Activated effector memory CD4-positive, alpha-beta T cell treated with Interleukin-2 at 50 U/mL for 16 hours (primary cell): ENCODE measurements around the gene MYO3B.
"Not testable (repeated sequence)": the region's sequence is repeated elsewhere in the genome, so short reads cannot be mapped to it uniquely, and the experiment has no call there.

ENCODE experiments used
- DNase-seq: peaks from one replicate; pipeline ENCODE4 v3.0.0-alpha.2; 2020

MYO3B gene

GRCh38 chr2:170579511-170579910, 401.6 kb downstream of the MYO3B start:
- DNase-seq = no peak

GRCh38 chr2:170582313-170582712, 404.4 kb downstream of the MYO3B start:
- no peak for DNase-seq

DNA sequence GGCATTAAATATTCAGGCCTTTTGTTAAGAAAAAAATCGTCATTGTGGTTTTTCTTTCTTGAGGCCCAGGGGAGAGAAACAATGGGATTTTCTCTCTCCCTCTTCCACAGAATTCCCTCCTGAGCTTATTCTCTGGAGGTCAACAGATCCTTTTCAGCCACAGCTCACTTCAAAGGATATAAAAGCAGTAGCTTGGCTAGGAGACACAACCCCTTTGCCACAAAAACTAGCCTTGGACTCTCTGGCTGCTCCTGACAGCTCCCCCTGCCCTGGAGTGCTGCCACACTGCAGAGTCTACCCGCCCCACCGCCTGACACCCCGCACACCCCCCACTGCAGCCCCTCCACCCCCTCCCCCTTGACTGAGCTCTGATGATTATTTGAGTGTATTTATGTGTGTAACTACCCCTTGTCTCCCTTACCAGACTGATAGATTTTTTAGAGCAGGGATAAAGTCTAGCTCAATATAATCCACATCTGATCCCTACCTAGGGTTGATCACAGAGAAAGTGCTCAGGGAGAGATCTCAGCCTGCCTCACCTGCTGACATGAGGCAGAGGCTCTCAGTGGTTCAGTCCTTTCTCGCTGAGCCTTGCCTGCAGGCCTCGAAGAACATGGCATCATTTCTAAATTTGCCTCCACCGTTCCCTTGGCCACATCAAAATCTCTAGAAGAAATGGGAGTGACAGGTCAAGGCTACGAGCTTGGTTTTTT, 405.0 kb downstream of the MYO3B start:
- DNase-seq = no peak

DNA sequence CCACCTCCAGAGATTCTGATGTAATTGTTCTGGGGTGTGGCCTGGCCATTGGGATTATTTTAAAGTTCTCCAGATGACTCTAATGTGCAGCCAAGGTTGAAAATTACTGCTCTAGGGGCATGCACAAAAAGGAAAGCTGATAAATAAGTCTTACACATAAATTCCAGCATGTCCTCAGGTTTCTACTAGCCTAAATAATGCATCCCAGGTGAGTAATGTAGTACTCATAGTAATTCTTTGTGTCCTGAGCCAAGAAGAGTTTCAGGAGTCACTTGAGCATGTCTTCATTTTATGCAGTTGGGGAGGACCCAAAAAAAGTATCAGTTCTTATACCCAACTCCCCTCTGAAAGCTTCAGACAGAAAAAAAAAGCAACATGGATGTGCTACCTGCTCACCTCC, 407.1 kb downstream of the MYO3B start:
- DNase-seq = no peak

DNA sequence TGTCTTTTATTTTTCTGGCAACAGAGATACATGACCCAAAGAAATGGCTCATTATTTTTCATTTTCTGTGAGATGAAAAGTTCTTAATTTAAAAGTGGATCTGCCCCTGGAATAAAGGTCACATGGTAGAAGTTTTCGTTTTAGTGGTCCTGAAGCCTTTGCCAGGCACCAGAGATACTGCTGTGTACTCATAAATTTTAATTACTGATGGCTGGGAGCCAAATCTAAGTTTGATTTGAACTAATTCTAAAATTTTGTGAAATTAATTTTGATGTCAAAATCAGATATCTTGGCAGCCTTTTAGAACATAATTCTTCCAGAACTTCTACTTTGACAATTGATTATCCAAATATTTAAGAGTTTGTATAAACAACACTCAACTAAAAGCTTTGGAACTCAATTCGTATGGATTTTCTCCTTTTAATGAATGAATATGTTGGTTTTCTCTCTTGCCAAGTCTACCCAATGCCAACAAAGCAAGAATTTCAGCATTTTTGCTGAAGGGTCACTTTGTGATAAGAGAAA, 408.7 kb downstream of the MYO3B start:
- DNase-seq = no peak

- no peak for DNase-seq
Observed at GRCh38 chr2:170587117-170587516, 409.2 kb downstream of the MYO3B start.

- no peak for DNase-seq
Observed at GRCh38 chr2:170587922-170588321, 410.0 kb downstream of the MYO3B start.

DNA sequence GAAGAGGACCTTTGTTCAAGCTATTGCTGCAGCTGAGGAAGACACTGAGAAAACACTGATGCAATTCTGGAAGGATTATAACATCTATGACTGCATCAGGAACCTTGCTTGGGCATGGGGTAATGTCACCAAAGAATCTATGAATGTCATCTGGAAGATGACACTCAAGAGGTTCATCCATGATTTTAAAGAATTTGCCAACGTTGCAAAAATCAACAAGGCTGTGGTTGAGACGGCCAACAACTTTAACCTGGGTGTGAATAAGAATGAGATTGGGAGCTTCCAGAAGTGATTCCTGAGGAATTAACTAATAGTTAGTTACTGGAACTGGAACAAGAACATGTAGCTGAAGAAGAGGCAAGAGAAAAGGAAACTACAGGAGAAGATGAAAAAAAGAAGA, 410.8 kb downstream of the MYO3B start:
- DNase-seq = no peak

GRCh38 chr2:170596576-170596975, 418.6 kb downstream of the MYO3B start:
- no peak for DNase-seq

DNA sequence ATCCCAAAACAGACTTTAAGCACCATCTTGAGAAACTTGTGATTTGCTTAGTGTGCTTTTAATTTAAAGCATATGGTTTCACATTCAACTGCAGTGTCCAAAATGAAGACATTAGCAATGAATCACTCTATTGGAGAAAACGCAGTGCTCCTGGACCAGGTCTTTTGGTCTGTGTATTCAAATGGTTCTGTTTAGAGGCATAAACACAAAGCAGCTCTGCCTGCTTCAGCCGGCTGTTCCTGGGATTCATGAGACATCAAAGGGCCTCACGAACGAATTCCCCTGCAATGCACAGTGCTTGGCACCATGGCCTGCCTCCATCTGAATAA, 420.1 kb downstream of the MYO3B start:
- no peak for DNase-seq

DNA sequence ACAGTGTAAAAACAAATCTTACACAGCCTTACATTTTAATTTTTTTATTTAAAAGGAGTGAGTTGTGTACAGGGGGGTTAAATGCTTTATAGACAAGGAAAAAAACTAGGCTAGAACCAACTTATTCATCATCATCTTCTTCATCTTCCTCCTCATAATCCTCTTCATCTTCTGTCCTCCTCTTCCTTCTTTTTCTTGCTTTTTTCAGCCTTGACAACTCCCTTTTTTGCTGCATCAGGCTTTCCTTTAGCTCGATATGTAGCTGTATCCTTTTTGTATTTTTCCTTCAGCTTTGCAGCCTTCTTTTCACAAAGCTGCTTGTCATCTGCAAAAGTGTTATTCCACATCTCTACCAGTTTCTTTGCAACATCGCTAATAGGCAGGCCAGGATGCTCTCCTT, 423.5 kb downstream of the MYO3B start:
- DNase-seq = no peak

DNA sequence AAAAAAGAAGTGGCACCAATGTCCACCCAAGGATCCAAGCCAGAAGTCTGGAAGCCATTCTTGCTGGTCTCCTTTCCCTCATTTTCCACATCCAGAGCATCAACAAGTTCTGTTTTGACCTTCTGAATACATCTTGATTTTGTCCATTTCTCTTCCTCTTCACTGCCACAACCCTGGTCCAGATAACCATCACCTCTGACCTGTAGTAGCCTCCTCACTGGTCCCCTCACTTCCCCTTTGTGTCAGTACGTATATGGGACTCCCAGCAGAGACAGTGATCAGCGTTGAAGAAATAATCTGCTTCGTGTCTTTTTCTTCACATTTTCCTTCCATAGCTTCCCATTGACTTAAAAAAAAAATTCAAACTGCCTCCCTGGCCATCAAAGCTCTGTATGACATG, 427.9 kb downstream of the MYO3B start:
- no peak for DNase-seq

- DNase-seq = no peak
Observed at GRCh38 chr2:170607171-170607570, 429.2 kb downstream of the MYO3B start.

DNA sequence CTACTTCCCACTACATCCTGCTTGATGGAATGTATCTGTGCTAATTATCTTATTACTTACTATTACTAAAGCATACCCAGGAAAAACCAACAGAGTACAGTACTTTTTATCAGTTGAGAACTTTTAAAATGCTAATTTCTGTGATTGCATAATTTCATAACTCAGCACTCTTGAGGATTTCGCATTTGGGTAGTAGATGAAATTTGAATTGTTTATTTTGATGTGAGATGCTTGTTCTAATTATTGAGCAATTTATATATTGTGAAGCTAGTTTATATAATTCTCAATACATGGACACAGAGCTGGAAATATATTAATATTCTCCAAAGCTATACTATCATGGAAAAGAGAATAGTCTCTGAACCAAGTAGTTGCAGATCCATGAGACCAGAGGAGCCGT, 432.7 kb downstream of the MYO3B start:
- DNase-seq = no peak

DNA sequence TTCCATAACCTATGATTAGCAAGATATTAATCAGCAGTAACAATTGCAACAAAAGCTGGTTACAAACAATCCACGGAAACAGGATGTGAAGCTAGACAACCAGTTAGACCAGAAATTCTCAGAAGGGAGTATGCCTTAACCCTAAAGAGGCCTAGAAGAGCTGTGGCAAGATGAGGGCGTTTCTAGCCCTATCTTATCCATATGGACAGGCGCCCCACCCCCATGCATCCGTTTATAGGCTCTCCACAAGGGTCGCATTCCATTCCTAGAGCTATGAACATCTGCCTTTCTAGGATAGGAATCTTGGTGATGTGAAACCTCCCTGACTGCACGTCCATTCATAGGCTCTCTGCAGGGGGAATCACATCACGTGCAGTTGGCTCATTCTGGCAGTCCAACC, 441.0 kb downstream of the MYO3B start:
- not testable (repeated sequence) for DNase-seq

DNA sequence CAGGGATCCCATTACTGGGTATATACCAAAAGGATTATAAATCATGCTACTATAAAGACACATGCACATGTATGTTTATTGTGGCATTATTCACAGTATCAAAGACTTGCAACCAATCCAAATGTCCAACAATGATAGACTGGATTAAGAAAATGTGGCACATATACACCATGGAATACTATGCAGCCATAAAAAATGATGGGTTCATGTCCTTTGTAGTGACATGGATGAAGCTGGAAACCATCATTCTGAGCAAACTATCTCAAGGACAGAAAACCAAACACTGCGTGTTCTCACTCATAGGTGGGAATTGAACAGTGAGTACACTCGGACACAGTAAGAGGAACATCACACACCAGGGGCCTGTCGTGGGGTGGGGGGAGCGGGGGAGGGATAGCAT, 457.1 kb downstream of the MYO3B start:
- DNase-seq = not testable (repeated sequence)

GRCh38 chr2:170639635-170640034, 461.7 kb downstream of the MYO3B start:
- no peak for DNase-seq

- DNase-seq = no peak
Observed at GRCh38 chr2:170641961-170642360, 464.0 kb downstream of the MYO3B start.

DNA sequence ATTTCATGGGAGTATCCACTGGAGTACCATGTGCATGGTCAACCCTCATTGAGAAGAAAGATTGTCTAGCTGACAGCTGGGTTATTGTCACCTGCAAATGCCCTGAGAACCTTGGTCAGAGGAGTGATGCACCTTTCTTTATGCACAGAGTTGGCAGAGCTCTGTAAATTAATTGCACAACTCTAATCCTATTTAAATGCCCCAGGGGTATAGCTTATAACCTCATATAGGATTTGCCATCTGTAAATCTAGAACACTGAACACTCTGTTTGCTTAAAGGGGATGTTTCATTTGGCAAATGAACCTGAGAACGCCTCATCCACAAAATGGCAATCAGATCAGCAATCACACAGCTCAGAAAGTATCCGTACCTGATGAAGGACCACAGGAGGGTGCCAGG, 465.4 kb downstream of the MYO3B start:
- DNase-seq = no peak

DNA sequence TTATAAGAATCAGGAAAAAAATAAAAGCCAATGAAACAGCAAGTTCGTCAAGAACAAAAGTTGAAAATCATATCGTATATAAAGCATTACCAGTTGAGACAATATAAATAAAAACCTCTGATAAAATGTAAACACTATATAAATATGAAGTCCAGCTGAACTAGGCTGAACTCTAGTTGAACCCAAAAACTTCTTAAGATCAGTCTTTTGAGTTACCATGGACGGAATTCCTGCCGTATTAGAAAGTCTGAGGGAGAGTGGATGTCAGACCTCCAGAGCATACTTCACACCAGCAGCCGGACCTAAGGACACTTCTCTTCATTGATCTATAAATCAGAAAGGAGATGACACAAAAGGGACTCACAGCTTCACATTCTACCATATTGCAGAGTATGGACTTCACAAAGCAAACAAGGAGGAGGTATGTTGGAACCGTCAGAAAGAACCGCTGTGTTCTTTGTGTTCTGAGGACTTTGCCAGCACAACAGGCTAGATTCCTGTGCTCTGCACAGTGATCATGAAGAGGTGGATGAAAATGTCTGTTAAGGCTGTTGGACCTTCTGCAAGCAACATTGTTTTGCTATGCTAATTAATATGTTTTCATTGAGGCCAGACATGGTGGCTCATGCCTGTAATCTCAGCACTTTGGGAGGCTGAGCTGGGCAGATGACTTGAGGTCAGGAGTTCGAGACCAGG, 469.9 kb downstream of the MYO3B start:
- DNase-seq = no peak

- peak; percentile 9 for DNase-seq
Observed at GRCh38 chr2:170651624-170652325, 473.8 kb downstream of the MYO3B start.

DNA sequence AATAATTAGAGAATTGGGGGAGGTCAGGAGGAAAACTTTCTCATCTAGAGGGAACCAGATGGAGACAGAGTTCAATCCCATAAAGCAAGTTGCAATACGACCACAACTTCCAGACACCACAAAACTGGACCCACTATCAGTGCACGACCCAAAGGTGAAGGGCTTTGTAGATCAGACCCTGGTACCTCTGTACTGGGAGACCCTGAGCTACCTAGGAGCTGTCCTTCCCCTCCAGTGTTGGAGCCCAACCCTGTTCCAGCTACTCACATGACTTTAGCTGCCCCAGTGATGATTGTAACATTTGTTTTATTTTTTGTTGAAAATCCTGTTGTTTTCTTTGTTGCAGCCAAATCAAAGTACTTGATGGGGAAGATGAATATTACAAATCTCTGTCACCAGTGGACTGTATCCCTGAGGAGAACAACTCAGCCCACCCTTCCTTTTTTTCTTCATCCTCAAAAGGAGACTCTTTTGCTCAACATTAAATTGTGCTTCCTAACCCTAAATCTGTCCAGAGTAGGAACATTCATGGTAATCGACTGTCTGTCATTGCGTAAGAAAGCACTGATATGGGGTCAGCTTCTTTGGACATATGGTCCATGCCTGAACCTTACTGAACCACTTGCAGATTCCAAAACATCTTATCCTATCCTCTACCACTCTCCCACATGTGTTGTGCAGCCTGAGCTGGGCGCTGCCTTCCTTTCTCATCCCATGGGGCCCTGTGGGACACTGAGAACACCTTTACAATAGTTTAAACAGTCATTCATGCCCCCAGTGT, 474.9 kb downstream of the MYO3B start:
- no peak for DNase-seq

- DNase-seq = no peak
Observed at GRCh38 chr2:170656669-170657068, 478.7 kb downstream of the MYO3B start.
